ENCODE measurements around the gene KHDC4. TPM values are rescaled to one million over a fixed set of nuclear protein-coding genes. Genes with fewer than 3 reads are reported as not detected.
"Not testable (repeated sequence)": the region's sequence is repeated elsewhere in the genome, so short reads cannot be mapped to it uniquely, and the experiment has no call there.

The KHDC4 gene
- polyA plus RNA-seq, 4 donors = 48.7 to 61.0 (median 50.7) TPM

- peak; percentile 66 to 82 (median 73) for DNase-seq (ENCODE audit: low read depth in 4 of 4, low spot score in 3 of 4)
These were observed 22.8 kb downstream of the KHDC4 start, which contains the start of gene RIT1 for GRCh38 chr1:155911156-155912055. TSS of gene RIT1 (minus strand) at chr1:155911349. CDS start at chr1:155910761, 588 bp downstream.

GRCh38 chr1:155910621-155911121, 23.5 kb downstream of the KHDC4 start:
- peak in 1 of 4 donors; percentile 35 for DNase-seq (ENCODE audit: low read depth in 4 of 4, low spot score in 3 of 4)

- DNase-seq (ENCODE audit: low read depth in 4 of 4, low spot score in 3 of 4) = no peak
These were observed 24.3 kb downstream of the KHDC4 start for GRCh38 chr1:155909894-155910293.

GRCh38 chr1:155904261-155904660, 30.0 kb downstream of the KHDC4 start:
- DNase-seq (ENCODE audit: low read depth in 4 of 4, low spot score in 3 of 4) = no peak

GRCh38 chr1:155900161-155900560, 34.1 kb downstream of the KHDC4 start:
- no peak for DNase-seq (ENCODE audit: low read depth in 4 of 4, low spot score in 3 of 4)

GRCh38 chr1:155899683-155900082, 34.5 kb downstream of the KHDC4 start:
- no peak for DNase-seq (ENCODE audit: low read depth in 4 of 4, low spot score in 3 of 4)

GRCh38 chr1:155898888-155899287, 35.3 kb downstream of the KHDC4 start:
- DNase-seq (ENCODE audit: low read depth in 4 of 4, low spot score in 3 of 4) = no peak

- DNase-seq (ENCODE audit: low read depth in 4 of 4, low spot score in 3 of 4) = no peak
These were observed 36.5 kb downstream of the KHDC4 start for GRCh38 chr1:155897746-155898145.

GRCh38 chr1:155896476-155896875, 37.7 kb downstream of the KHDC4 start:
- not testable (repeated sequence) for DNase-seq (ENCODE audit: low read depth in 4 of 4, low spot score in 3 of 4)

- not testable (repeated sequence) for DNase-seq (ENCODE audit: low read depth in 4 of 4, low spot score in 3 of 4)
These were observed 38.6 kb downstream of the KHDC4 start for GRCh38 chr1:155895617-155896016.

- DNase-seq (ENCODE audit: low read depth in 4 of 4, low spot score in 3 of 4) = peak in 1 of 4 donors; percentile 23
These were observed 40.6 kb downstream of the KHDC4 start for GRCh38 chr1:155893389-155894142.

- no peak for DNase-seq (ENCODE audit: low read depth in 4 of 4, low spot score in 3 of 4)
These were observed 41.4 kb downstream of the KHDC4 start for GRCh38 chr1:155892796-155893195.

GRCh38 chr1:155890251-155890650, 44.0 kb downstream of the KHDC4 start:
- DNase-seq (ENCODE audit: low read depth in 4 of 4, low spot score in 3 of 4) = no peak

GRCh38 chr1:155889566-155889965, 44.6 kb downstream of the KHDC4 start:
- DNase-seq (ENCODE audit: low read depth in 4 of 4, low spot score in 3 of 4) = no peak

GRCh38 chr1:155888481-155888880, 45.7 kb downstream of the KHDC4 start:
- no peak for DNase-seq (ENCODE audit: low read depth in 4 of 4, low spot score in 3 of 4)

- no peak for DNase-seq (ENCODE audit: low read depth in 4 of 4, low spot score in 3 of 4)
These were observed 49.2 kb downstream of the KHDC4 start for GRCh38 chr1:155884982-155885381.

- DNase-seq (ENCODE audit: low read depth in 4 of 4, low spot score in 3 of 4) = no peak
These were observed 49.9 kb downstream of the KHDC4 start for GRCh38 chr1:155884031-155884960.

GRCh38 chr1:155882766-155883165, 51.4 kb downstream of the KHDC4 start:
- no peak for DNase-seq (ENCODE audit: low read depth in 4 of 4, low spot score in 3 of 4)

- DNase-seq (ENCODE audit: low read depth in 4 of 4, low spot score in 3 of 4) = no peak
These were observed 52.0 kb downstream of the KHDC4 start for GRCh38 chr1:155882235-155882634.

GRCh38 chr1:155880950-155881349, 53.3 kb downstream of the KHDC4 start:
- no peak for DNase-seq (ENCODE audit: low read depth in 4 of 4, low spot score in 3 of 4)
